Measurements from ENCODE around the gene SPAG16.

- no peak for TF ChIP-seq ZFP30 (CRISPR knock-in tag; IDR thresholded peaks at IDR 0.05)
- TF ChIP-seq OSR1 (CRISPR knock-in tag; IDR thresholded peaks at IDR 0.05), result no peak
- TF ChIP-seq, protein P1, sequence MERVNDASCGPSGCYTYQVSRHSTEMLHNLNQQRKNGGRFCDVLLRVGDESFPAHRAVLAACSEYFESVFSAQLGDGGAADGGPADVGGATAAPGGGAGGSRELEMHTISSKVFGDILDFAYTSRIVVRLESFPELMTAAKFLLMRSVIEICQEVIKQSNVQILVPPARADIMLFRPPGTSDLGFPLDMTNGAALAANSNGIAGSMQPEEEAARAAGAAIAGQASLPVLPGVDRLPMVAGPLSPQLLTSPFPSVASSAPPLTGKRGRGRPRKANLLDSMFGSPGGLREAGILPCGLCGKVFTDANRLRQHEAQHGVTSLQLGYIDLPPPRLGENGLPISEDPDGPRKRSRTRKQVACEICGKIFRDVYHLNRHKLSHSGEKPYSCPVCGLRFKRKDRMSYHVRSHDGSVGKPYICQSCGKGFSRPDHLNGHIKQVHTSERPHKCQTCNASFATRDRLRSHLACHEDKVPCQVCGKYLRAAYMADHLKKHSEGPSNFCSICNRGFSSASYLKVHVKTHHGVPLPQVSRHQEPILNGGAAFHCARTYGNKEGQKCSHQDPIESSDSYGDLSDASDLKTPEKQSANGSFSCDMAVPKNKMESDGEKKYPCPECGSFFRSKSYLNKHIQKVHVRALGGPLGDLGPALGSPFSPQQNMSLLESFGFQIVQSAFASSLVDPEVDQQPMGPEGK (CRISPR knock-in tag; IDR thresholded peaks at IDR 0.05; ENCODE audit: borderline replicate concordance), result no peak
- no peak for TF ChIP-seq PPARA (CRISPR knock-in tag; IDR thresholded peaks at IDR 0.05; ENCODE audit: borderline replicate concordance)
- TF ChIP-seq ARNTL (CRISPR knock-in tag; IDR thresholded peaks at IDR 0.05; ENCODE audit: borderline replicate concordance, low read depth), result no peak
- no peak for TF ChIP-seq SNAI2 (CRISPR knock-in tag; IDR thresholded peaks at IDR 0.05)
Measured at GRCh38 chr2:213286161-213286560, 1.9 kb downstream of the SPAG16 start.
